ENCODE measurements around the gene CFAP221.
A peak's percentile ranks its signal among the peaks of the same experiment; 100 is the strongest.

Gene CFAP221

DNA sequence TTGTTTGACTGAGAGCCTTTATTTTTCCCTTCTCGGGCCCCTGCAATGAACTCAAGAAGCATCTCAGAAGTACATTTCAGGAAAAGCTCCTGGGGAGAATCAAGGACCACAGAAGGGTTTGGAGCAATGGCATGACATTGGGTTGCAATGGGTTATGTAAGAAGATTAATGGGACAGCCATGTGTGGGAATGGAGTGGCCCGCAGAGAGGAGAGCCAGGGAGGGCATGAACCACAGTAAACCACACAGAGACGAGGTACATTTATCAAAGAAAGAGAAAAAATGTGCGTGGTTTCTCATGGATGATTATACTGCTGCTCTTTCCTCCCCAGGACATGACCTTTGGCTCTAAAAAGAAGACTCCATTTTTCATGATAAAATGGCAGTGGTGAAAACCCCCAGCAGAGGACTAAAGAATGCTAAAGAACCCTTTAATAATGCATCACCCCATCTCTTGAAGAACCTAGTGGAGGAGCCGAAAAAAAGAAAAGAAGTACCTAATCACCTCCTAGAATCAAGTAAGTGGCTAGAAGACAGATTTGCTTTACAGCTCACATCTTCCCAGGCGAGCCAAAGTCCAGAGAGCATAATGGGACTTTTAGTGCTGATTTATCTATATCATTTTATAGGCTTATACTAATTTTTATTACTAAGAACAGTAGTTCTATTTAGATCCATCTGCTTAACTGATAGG, 1.7 kb downstream of the CFAP221 start:
- peak in 1 of 2 donors; percentile 28 for DNase-seq (ENCODE audit: low read depth in 2 of 2)
- H3K4me3 ChIP-seq (replicated peaks in 1 of 2; ENCODE audit: low read depth in 2 of 2, low read length in 2 of 2), result no peak overlapping the region
- TF ChIP-seq, protein P1, sequence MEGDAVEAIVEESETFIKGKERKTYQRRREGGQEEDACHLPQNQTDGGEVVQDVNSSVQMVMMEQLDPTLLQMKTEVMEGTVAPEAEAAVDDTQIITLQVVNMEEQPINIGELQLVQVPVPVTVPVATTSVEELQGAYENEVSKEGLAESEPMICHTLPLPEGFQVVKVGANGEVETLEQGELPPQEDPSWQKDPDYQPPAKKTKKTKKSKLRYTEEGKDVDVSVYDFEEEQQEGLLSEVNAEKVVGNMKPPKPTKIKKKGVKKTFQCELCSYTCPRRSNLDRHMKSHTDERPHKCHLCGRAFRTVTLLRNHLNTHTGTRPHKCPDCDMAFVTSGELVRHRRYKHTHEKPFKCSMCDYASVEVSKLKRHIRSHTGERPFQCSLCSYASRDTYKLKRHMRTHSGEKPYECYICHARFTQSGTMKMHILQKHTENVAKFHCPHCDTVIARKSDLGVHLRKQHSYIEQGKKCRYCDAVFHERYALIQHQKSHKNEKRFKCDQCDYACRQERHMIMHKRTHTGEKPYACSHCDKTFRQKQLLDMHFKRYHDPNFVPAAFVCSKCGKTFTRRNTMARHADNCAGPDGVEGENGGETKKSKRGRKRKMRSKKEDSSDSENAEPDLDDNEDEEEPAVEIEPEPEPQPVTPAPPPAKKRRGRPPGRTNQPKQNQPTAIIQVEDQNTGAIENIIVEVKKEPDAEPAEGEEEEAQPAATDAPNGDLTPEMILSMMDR (IDR thresholded peaks at IDR 0.05; ENCODE audit: low read depth, low read length), result no peak

DNA sequence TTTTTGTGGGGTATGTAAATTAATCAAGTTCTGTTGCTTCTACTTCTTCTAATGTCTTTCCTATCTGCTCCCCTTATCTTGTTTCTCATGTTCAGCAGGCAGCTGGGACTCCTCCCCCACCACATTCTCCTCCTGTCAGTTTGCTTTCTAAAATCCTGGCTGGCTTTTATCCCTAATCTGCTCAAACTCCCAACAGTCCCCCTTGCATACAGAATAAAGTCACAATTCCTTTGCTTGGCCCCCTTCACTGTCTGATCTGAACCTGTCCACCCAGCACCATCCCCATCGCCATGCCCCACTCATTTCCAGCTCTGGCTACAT, 2.2 kb downstream of the CFAP221 start:
- H3K4me3 ChIP-seq (replicated peaks in 1 of 2; ENCODE audit: low read depth in 2 of 2, low read length in 2 of 2), result no peak overlapping the region
- no peak for DNase-seq (ENCODE audit: low read depth in 2 of 2)
- TF ChIP-seq, protein P1 (IDR thresholded peaks at IDR 0.05; ENCODE audit: low read depth, low read length), result no peak

DNA sequence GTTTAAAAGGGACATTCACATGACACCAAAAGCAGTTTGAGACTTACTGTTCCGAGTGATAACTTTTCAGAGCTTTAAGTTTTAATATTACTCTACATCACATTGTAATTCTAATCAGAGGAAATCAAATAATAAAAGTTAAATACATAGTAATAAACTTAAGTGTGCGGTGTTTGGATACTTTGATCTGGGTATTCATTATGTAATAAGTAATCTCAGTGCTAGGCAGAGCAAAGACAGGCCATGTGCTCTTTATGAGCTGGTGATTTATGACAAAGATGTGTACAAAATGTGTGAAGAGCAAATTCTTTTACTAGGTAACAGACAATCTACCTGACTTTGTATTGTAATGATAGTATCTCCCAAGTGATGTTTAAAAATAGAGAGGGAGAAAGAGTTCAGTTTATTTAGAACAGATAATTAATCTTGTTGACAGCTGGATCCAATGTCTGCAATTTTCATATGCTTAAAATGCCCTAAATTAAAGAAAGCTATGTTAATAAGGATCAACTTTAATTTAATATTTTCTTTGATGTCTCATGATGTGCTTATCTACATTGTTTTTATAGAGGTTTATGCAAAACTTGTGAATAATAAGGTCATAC, 4.4 kb downstream of the CFAP221 start:
- TF ChIP-seq, protein P1 (IDR thresholded peaks at IDR 0.05; ENCODE audit: low read depth, low read length), result no peak
- H3K4me3 ChIP-seq (replicated peaks in 1 of 2; ENCODE audit: low read depth in 2 of 2, low read length in 2 of 2), result no peak overlapping the region

DNA sequence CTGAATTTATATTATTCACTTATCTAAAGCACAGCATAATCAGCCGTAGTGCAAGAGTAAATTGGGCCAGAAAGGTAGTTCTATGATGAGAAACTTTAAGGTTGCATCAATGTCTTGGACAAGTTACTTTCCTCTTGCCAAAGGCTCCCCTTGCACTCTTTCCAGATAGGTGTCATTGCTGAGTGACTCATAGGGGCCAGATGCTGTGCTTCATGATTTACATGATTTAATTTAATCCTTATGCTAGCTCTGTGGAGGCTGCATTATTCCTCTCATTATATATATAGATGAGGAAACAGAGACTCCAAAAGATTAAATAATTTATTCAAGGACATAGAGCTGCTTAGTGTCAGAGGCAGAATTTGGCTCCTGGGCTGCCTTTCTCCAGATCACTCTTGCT, 5.0 kb downstream of the CFAP221 start:
- peak; percentile 23 to 40 for DNase-seq (ENCODE audit: low read depth in 2 of 2)
- TF ChIP-seq, protein P1 (IDR thresholded peaks at IDR 0.05; ENCODE audit: low read depth, low read length), result no peak
- H3K4me3 ChIP-seq (replicated peaks in 1 of 2; ENCODE audit: low read depth in 2 of 2, low read length in 2 of 2), result no peak overlapping the region

More for the DNA sequence above, 4.4 kb downstream of the CFAP221 start:
- no peak for DNase-seq (ENCODE audit: low read depth in 2 of 2)

DNA sequence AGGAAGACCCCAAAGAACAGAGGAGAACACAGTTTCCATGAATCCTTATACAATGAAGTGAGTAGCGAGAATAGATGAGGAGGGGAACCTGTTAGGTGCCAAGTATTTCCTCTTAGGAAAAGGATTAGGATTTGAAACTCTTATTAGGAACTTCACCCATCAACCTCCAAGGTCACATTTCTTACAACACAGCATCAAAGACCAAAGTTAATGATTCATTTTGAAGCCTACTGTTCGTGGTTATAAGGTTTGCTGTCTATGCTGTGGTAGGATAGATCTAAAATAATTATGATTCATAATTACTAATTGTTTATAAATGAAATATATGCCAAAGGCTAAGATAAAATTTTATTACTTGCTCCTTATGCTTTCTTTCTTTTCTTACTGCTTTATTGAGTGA, 6.1 kb downstream of the CFAP221 start:
- no peak for DNase-seq (ENCODE audit: low read depth in 2 of 2)
- TF ChIP-seq, protein P1 (IDR thresholded peaks at IDR 0.05; ENCODE audit: low read depth, low read length), result no peak

DNA sequence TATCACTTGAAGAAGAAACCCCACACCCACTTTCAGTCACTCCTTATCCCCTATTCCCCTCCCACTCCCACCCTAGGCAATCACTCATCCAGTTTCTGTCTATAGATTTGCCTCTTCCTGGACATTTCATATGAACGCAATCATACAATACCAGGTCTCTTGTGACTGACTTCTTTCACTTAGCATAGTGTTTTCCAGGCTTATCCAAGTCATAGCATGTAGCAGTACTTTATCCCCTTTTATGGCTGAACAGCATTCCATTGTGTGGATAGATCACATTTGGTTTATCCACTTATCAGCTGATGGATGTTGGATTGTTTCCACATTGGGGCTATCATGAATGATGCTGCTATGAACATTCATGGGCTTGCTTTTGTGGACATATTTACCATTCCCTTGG, 6.6 kb downstream of the CFAP221 start:
- DNase-seq (ENCODE audit: low read depth in 2 of 2), result no peak
- no peak overlapping the region for H3K4me3 ChIP-seq (replicated peaks in 1 of 2; ENCODE audit: low read depth in 2 of 2, low read length in 2 of 2)
- TF ChIP-seq, protein P1 (IDR thresholded peaks at IDR 0.05; ENCODE audit: low read depth, low read length), result no peak

More for the DNA sequence above, 6.1 kb downstream of the CFAP221 start:
- no peak overlapping the region for H3K4me3 ChIP-seq (replicated peaks in 1 of 2; ENCODE audit: low read depth in 2 of 2, low read length in 2 of 2)

Data from cardiac fibroblast (primary cell).